Natural killer cell (primary cell): Measurements from ENCODE around the gene PIGV. TPM values are rescaled to one million over a fixed set of nuclear protein-coding genes. Genes with fewer than 3 reads are reported as not detected.
A peak's percentile ranks its signal among the peaks of the same experiment; 100 is the strongest.

Experiments used
- ATAC-seq, 3 donors: fragments of 150-1000 bp in 2 of 3; fragments of 200-7000 bp in 1 of 3; cut with Tn5 transposase; 1 replicate in 1 of 3; 2 replicates in 2 of 3; pipeline ENCODE4 v1.10.0; 2021; ENCODE audit warnings: mild to moderate bottlenecking in 2 of 3, moderate library complexity in 2 of 3
- DNase-seq, 2 donors: peaks; one replicate each; pipeline versions ENCODE4 v3.0.0 to v3.0.0-alpha.2; 2013 to 2021; ENCODE audit warnings: mixed read lengths in 1 of 2
- H3K27ac ChIP-seq: one replicate; pipeline ENCODE4 v1.5.1; 2013; ENCODE audit warnings: mild to moderate bottlenecking, low read length
- H3K27me3 ChIP-seq: one replicate; pipeline ENCODE4 v1.6.1; 2013; ENCODE audit warnings: low read length; ENCODE audit not compliant: control insufficient read depth, insufficient read depth
- H3K36me3 ChIP-seq: one replicate; pipeline ENCODE4 v1.6.1; 2013; ENCODE audit warnings: low read length; ENCODE audit not compliant: control insufficient read depth, insufficient read depth
- H3K4me1 ChIP-seq: one replicate; pipeline ENCODE4 v1.6.1; 2013; ENCODE audit warnings: low read length; ENCODE audit not compliant: control insufficient read depth, insufficient read depth
- H3K4me3 ChIP-seq: one replicate; pipeline ENCODE4 v1.5.1; 2013; ENCODE audit warnings: low read length
- H3K9me3 ChIP-seq: one replicate; pipeline ENCODE4 v1.6.1; 2013; ENCODE audit warnings: low read length; ENCODE audit not compliant: control insufficient read depth, insufficient read depth
- H3K27ac Mint-ChIP-seq, 2 donors: one replicate each; pipeline ENCODE4 v1.8.0; 2022; ENCODE audit warnings: mild to moderate bottlenecking in 2 of 2, mixed read lengths in 2 of 2, moderate library complexity in 1 of 2
- H3K27me3 Mint-ChIP-seq, 2 donors: one replicate each; pipeline ENCODE4 v1.8.0; 2022; ENCODE audit warnings: low read depth in 2 of 2, mixed read lengths in 2 of 2
- H3K36me3 Mint-ChIP-seq: one replicate; pipeline ENCODE4 v1.8.0; 2022; ENCODE audit warnings: mixed read lengths
- H3K4me1 Mint-ChIP-seq, 2 donors: one replicate each; pipeline ENCODE4 v1.8.0; 2022; ENCODE audit warnings: mixed read lengths in 2 of 2
- H3K4me3 Mint-ChIP-seq: one replicate; pipeline ENCODE4 v1.8.0; 2022; ENCODE audit warnings: mild to moderate bottlenecking, moderate library complexity, mixed read lengths
- H3K9me3 Mint-ChIP-seq, 2 donors: one replicate each; pipeline ENCODE4 v1.8.0; 2022; ENCODE audit warnings: mixed read lengths in 2 of 2
- CTCF ChIP-seq: fragments of 200-600 bp; IDR thresholded peaks from one replicate; pipeline ENCODE4 v1.8.0; 2022; ENCODE audit warnings: antibody characterized with exemption
- WGBS: methylation state at CpG from one replicate; pipeline ENCODE4 v1.1.7; 2013; ENCODE audit warnings: missing lambda C conversion rate; ENCODE audit not compliant: insufficient coverage; 5-methylcytosine and 5-hydroxymethylcytosine counted together
- intact Hi-C: fragments of 100-400 bp; cut with micrococcal nuclease; formaldehyde crosslinking; loops from one replicate; pipeline ENCODE4 v1.14.2; 2022
- total RNA-seq, 4 donors: library from RNA; stranded (reverse); fragments of 120-200 nt in 1 of 4; gene quantifications; one replicate each; pipeline versions ENCODE4 v1.2.3 to v1.2.4, GENCODE V29; 2013 to 2022

The PIGV gene
- total RNA-seq, 3 donors from 2014 or later (not counting 1 experiment from before 2014, with no cell fraction given), result 23.1 to 35.2 (median 30.3) TPM

- Histone ChIP-seq H3K27me3 (no peaks in the 10 kb centered on the region), H3K4me1 (peaks cover 46% of the 10 kb centered on the region), H3K4me3 (no peak overlapping the region), H3K36me3 (peaks cover 38% of the 10 kb centered on the region), H3K27ac (no peak overlapping the region), H3K9me3 (no peaks in the 10 kb centered on the region)
- Mint-ChIP-seq H3K4me1 (peaks cover 66 to 85% of the 10 kb centered on the region in 2 donors), H3K27ac (peak overlapping the region; percentile 57 to 100), H3K36me3 (peaks cover 12% of the 10 kb centered on the region), H3K9me3 (no peaks in the 10 kb centered on the region), H3K27me3 (no peaks in the 10 kb centered on the region), H3K4me3 (no peak overlapping the region)
- DNase-seq, result no peak
- 97% methylated on average over 5 of the region's 5 CpGs for WGBS
- intact Hi-C loops, result loop anchor here (10.0 kb wide), 1 partner anchor 409 kb away; the partner anchor contains the start of gene ZNF683
- ATAC-seq, result no peak
- no peak for TF ChIP-seq CTCF
Measured at GRCh38 chr1:26783646-26784022, 4.1 kb upstream of the PIGV start.

- H3K4me3 ChIP-seq, result no peak overlapping the region
- H3K36me3 Mint-ChIP-seq, result peaks cover 6% of the 10 kb centered on the region
- intact Hi-C loops, result loop anchor here (10.0 kb wide), 1 partner anchor 409 kb away; the partner anchor contains the start of gene ZNF683
- H3K4me1 Mint-ChIP-seq, result peaks cover 66 to 85% of the 10 kb centered on the region in 2 donors
- H3K27me3 ChIP-seq, result no peaks in the 10 kb centered on the region
- H3K4me3 Mint-ChIP-seq, result no peak overlapping the region
- H3K36me3 ChIP-seq, result peaks cover 32% of the 10 kb centered on the region
- H3K27ac Mint-ChIP-seq, result peak overlapping the region; percentile 100
- H3K27me3 Mint-ChIP-seq, result no peaks in the 10 kb centered on the region
- DNase-seq (no peak), ATAC-seq (no peak)
- H3K9me3 Mint-ChIP-seq, result no peaks in the 10 kb centered on the region
- H3K9me3 ChIP-seq, result no peaks in the 10 kb centered on the region
- 100% methylated on average over 2 of the region's 2 CpGs for WGBS
- H3K27ac ChIP-seq, result peak overlapping the region; percentile 26
- no peak for TF ChIP-seq CTCF
- peaks cover 51% of the 10 kb centered on the region for H3K4me1 ChIP-seq
Measured at GRCh38 chr1:26784023-26784871, 3.5 kb upstream of the PIGV start.

GRCh38 chr1:26784886-26785285, 2.9 kb upstream of the PIGV start:
- no peak for ATAC-seq
- WGBS, result 100% methylated on average over 1 of the region's 1 CpG
- Mint-ChIP-seq H3K27ac (peak overlapping the region; percentile 100), H3K36me3 (no peaks in the 10 kb centered on the region), H3K4me1 (peaks cover 73 to 85% of the 10 kb centered on the region in 2 donors), H3K4me3 (peak overlapping the region; percentile 71), H3K9me3 (no peaks in the 10 kb centered on the region), H3K27me3 (no peaks in the 10 kb centered on the region)
- H3K9me3 ChIP-seq, result no peaks in the 10 kb centered on the region
- DNase-seq, result no peak
- intact Hi-C loops, result loop anchor here (10.0 kb wide), 1 partner anchor 410 kb away; the partner anchor contains the start of gene ZNF683
- no peaks in the 10 kb centered on the region for H3K27me3 ChIP-seq
- peaks cover 53% of the 10 kb centered on the region for H3K4me1 ChIP-seq
- no peak for TF ChIP-seq CTCF
- H3K4me3 ChIP-seq, result no peak overlapping the region
- peaks cover 25% of the 10 kb centered on the region for H3K36me3 ChIP-seq
- H3K27ac ChIP-seq, result peak overlapping the region; percentile 26
